GM18517 (cell line): ENCODE measurements around the gene EPHX1.
"Not testable (repeated sequence)": the region's sequence is repeated elsewhere in the genome, so short reads cannot be mapped to it uniquely, and the experiment has no call there.

Source experiments
- ATAC-seq: cut with Tn5 transposase; IDR thresholded peaks from one replicate; pipeline ENCODE4 v1.9.1; 2021; ENCODE audit warnings: mild to moderate bottlenecking, moderate library complexity; ENCODE audit not compliant: unreplicated experiment

The EPHX1 gene

DNA sequence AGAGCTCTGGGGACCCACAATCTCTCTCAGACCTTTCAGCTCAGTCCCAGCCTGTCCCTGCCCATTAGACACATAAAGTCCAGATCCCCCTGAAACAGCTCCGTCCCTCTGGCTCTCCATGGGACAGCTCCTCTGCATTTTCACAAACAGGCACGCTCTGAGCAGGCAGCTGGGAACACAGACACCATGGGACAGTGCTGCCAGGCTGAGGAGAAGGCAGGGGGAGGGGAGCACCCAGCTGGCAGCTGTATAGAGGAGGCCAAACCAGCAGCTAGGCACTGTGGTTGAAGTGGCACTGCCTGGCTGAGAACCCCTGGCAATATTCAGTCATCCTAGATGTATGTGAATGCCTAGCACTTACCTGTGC is 70.3 kb downstream of the EPHX1 start:
- ATAC-seq: no peak

DNA sequence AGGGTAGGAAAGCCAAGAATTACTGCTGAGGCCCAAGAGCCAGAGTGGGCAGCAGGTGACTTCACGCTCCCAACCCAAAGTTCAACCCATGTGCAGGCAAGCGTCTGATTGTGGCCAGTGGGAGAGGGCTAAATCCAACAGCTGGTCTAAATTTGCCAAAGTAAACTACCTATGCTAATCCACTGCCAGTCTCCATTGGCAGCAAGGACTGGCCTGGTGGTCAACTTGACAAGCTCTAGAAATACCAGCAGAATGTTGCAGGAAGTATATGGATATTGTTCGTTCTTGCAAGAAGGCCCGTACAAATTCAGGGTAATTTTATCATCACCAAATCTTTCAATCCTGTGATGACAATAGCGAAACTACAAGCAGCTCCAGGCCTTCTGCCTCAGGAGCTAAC is 70.7 kb downstream of the EPHX1 start:
- ATAC-seq: no peak

DNA sequence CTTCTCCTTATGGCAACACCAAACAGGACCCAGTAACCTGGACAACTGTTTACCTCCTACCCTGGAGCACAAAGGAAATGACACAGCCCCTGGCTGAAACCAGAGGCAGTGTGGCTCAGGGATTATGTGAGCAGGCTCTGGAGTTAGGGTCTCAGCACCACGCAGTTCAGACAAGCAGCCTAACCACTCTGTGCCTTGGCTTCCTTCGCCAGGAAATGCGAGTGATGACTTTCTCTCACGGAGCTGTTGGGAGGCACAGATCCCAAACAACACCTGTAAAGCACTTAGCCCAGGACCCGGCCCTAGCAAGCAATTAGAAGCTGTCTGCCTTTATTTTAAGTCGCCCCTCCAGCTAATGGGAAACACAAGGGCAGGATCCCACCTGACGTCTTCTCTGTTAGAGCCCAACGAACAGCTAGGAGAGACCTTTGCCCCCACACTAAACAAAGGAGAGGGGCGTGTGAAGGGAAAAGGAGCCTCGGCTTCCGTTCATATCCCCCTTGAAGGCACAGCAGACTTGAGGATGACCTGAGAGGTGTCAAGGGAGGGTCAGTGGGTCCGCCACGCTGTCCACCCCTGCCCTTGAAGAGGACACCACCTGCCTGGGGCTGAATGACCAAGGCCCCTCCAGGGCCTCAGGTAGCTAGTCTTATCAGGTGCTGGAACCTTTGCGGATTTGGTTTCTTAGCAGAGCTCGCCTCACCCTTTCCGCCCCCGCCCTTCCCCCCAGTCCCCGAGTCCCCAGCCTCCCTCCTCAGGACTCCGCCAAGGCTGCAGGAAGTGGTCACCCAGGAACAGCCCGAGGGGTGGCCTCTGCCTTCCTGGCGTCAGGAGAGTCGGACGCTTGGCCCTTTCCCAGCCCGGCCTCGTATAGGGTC is 71.4 kb downstream of the EPHX1 start:
- ATAC-seq: no peak

DNA sequence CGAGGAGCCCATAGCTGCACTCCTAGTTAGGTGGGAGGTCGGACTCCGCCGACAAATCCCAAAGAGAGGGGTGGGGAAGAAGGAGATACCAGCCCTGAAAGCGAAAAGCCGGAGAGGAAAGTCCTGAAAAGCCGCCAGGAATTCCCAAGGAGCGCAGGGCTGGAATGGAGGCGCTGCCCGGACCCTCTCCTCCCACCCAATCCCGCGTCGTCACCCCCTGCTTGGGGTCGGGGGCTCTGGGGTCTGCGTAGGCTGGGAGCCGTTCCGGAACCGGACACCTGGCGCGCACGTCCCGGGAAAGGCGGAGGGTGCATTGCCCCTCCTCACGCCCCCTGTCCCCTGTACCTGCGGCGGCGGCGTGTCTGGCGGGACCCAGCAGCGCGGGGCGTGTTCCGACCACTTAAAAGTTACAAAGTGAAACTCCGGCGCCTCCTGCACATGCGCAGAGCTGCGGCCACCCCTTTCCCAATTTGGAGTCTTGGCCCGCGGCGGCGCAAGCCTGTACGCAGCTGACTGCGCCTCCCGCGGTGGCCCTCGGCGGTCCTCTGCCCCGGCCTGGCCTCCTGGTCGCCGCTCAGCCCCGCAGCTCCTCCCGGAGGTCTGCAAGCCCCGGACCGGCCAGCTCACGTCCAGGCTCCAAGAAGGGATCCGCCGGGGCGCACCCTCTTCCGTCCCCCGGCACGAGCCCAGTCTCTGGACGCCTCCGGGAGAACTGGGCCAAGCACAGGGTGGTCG is 72.2 kb downstream of the EPHX1 start, which contains the start of gene TMEM63A:
Gene TMEM63A, minus strand, starts transcription at position 422 of the 735 bp plus-strand sequence. CDS start 4,800 bp downstream, outside the sequence.
- peak; percentile 77 for ATAC-seq

DNA sequence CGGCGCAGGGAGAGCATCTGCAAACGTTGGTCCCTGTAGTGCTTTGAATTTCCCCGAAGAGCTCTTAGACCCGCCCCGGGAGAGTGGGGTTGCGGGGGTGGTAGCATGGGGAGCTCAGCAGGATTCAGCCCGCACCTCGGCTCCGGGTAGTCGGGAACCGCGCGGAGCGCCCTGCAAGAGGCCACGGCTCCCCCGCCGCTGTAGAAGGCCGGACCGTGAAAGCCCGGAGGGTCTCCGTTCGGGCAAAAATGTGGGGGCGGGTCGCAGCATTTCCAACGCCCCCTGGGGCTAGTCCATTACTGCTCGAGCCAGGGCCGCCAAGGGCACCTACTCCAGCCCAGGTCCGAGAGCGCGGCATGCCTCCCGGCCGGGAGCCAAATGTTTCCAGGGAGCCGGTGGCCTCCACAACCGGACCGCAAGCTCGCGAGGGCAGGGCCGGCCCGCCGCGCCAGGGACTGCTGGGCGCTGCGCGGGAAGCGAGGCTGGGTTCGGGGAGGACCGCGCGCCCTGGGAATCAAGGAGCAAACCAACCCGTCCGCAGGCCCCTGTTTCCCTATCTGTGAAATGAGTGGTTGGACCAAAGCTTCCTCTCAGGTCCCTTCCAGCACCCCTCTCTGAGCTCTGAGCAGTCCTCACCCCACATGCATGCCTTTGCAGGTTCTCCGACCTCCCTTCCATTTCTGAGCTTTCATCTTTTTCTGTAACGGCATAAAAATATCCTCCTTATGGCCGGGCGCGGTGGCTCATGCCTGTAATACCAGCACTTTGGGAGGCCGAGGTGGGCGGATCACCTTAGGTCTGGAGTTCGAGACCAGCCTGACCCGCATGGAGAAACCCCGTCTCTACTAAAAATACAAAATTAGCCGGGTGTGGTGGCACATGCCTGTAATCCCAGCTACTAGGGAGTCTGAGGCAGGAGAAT is 73.0 kb downstream of the EPHX1 start:
- peak; percentile 41 for ATAC-seq

DNA sequence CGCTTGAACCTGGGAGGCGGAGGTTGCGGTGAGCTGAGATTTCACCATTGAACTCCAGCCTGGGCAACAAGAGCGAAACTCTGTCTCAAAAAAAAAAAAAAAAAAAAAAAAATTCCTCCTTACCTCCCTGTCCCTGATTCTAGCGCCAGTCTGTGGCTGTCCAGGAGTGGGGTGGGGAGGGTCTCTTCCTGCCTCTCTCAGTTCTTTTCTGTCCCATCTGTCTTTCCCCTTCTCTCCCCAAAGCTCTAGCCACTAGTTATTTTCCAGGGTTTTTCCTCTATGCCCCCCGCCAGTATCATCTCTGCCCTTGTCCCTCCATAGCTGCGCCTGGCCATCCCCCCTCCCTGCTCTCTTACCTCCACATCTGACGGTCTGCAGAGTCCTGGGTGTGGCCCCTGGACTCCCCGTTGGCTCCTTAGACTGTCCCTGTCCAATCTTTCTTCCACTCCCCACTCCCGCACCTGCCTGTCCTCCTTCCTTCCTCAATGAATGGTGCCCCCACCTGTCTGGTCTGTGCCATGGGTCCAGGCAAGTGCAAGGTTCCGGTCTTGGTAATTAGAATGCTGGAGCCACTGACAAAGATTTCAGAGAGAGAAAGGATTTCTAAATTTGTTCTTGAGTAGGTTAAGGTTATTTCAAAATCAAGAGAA is 73.8 kb downstream of the EPHX1 start:
- no peak for ATAC-seq

DNA sequence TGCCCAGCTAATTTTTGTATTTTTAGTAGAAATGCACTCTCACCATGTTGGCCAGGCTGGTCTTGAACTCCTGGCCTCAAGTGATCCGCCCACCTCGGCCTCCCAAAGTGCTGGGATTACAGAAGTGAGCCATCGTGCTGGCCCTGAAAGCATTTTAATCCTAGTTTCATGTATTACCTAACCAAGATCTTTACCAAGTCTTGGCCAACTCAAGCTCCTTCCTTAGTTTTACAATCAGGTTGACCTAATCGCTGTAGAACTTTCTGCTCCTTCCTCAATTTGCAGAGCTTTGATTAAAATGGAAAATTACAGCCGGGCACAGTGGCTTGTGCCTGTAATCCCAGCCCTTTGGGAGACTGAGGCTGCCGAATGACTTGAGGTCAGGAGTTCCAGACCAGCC is 75.4 kb downstream of the EPHX1 start:
- no peak for ATAC-seq

DNA sequence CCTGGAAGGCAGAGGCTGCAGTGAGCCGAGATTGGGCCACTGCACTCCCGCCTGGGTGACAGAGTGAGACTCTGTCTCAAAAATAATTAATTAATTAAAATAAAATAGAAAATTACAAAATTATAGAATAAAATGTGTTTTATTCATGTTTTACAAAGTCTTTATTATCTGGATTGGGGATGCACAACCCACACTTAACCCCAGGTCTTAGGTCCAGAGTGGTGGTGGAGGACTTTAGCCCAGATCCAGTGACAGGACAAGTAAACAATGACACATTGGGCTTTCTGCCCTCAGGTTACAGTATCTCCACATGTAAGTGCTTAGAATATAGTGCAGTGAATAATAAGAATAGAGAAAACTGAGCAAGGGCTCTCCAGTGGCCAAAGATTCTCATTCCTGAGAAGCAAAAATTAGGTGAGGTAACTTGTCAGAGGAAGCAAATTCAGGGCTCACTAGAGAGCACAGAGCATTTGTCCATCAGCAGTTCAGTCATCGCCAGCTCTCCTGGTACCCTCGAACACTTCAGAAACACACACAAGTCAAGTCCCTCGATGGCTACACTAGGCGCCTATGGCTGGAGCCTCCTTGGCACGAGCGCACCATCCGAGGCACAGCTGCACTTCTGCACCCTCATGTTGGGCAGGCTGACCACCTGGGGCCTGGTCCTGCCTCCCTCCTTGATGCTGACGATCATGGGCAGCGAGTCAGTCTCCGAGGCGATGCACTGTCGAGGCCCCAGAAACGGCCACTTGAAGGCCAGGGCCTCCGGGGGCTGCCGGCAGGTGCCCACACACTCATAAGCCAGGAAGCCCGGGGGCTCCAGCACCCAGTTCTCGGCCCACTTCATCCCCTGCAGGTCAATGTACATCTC is 76.5 kb downstream of the EPHX1 start:
- no peak for ATAC-seq

DNA sequence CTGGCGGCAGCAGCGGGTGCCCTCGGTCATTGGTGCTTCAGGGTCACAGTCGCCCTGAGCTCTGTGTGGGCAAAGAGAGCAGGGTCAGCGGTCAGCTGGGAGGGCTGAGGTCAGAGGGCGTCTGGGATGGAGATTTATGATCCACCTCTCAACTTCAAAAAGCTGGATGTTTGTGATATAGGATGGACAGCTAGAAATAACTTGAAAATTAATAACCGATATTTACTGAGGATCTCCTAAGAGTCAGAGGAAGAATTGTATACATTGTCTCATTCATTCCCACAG is 77.0 kb downstream of the EPHX1 start:
- no peak for ATAC-seq

DNA sequence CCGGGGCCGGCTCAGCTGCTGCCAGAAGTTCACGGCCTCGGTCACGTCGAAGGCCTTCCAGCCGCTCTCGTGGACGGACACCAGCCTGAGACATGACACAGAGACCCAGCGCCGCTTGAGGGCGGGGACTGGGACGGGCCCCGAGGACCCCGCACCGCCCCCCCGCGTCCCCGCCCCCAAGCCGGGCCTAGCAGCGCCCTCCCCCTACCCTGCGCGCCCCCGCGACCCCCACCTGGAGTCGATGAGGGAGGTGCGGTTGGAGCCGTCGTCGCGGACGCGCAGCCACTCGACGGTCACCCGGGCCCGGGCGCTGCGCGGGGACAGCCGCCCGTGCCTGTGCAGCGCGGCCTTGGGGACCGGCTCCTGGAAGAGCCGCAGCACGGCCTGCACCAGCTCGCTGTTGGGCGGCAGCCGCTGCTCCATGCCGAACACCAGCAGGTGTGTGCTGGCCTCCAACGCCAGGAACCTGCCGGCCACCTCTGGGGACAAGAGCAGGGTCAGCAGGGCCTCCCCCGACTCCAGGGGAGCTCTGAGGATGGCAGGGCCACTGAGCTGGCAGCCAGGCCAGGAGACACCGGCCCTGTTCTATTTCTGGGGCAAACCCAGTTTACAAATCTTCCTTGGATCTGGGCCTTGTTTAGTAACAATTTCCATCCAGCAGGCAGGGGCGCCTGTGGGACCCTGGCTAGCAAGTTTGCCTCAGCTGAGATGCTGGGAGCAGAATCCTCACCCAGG is 77.8 kb downstream of the EPHX1 start:
- ATAC-seq: not testable (repeated sequence)

DNA sequence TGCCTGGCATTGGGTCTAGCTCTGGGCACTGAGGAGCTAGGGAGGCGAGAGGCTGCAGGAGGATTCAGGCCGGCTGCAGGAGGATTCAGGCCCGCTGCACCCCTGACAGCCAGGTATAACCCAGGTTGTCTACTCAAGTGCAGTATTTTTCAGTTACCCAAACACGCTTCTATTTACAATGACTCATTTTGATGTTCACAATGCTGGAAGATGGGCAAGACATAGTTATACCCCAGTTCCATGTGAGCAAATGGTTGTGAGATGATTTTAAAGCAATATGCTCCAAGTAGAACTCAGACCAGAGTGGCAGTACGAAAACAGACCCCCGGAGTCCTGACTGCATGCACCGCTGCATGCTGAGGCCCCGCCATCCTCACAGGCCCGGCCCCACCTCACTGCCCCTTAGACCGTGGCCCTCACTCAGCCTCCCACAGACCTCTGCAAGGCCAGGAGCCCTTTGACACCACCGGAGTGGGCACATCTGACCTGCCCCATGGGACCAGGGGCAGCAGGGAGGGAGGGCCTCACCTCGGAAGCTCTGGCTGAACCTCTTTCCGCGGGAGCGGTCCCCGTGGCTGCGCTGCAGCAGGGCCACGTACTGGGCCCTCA is 78.5 kb downstream of the EPHX1 start:
- ATAC-seq: no peak

DNA sequence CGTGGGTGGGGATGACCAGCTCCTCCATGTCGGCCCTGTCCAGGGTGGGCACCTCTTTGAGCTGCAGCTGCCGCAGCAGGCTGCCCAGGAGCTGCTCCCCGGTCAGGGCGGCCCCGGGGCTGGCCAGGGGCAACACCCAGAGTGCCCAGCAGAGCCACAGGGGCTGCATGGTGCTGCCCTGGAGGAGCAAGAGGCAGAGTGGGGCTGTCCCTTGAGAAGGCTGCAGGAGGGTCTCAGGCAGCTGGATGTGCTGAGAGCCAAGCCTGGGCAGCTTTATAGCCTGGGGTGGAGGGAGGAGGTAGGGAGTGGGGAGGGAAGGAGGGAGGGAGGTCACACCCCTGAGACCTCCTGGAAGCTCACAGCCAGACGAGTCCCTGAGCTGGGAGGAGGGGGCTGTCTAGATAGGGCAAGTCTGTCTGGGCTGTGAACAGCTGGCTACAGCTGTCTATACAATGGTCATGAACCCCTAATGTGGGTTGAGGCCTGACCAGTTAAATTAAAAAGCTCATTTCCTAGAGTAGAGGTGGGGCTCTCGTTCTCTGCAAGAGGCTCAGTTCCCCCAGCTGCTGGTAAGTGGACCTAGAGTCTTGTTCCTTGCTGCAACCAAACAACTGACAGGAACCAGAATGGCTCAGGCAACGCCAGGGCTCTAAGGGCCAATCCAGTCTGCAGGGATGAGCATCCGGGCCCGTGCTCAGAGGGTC is 79.1 kb downstream of the EPHX1 start, which contains the start of gene LEFTY1:
Gene LEFTY1, minus strand, starts transcription at position 249 of the 704 bp plus-strand sequence. Its CDS starts 80 bp downstream, at position 169.
- ATAC-seq: no peak

DNA sequence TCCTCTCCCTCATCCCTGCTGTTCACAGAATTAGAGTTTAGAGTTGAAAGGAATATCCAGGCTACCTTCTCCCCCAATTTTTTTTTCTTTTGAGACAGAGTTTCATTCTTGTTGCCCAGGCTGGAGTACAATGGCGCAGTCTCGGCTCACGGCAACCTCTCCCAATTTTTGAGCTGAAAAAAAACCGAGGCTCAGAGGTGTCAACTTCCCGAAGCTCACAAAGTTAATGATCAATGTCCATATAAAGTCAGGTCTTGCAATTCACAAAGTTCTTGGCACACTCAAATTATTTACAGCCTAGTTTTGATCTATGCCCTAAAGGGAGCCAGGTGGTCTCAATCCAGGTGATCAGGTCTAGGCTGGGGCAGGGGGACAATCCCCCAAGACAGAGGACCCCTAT is 79.8 kb downstream of the EPHX1 start:
- ATAC-seq: no peak

DNA sequence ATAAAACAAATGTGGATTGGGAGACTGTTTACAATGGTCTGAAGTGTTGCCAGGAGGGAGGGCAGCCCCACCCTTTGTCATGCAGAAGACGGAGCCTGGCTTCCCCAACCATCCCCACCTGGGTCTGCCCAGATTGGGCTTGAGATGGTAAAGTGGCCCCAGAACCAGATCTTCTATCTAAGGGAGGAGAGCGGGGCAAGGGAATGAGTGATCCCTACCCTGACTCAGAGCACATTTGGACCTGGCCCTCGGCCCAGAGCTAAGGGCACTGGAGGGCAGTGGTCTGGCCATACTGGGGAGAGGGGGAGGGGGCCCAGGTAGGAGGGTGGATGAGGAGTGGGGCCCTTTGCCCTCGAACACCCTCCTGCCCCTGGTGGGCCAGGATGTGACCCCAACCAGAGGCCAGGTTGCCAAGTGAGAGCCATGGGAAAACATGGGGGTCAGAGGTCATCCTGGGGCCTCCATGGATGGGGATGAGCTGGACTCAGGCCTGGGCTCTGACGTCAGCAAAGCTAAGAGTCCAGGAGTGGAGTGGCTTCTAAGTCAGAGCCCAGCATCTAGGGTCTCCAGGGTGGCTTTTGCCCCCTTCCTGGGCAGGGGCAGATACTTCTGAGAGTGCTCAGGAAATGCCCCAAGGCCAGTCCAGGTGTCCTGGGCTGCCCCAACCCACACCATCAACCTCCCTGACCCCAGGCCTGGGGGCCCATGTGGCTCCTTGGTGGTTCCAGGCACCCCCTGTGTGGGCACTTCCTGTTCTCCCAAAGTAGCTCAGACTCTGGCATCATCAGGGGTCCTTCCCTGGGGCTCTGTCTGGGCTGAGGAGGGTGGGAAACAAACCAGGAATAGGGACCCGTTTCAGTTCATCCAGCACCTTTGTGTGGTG is 80.7 kb downstream of the EPHX1 start:
- ATAC-seq: no peak

DNA sequence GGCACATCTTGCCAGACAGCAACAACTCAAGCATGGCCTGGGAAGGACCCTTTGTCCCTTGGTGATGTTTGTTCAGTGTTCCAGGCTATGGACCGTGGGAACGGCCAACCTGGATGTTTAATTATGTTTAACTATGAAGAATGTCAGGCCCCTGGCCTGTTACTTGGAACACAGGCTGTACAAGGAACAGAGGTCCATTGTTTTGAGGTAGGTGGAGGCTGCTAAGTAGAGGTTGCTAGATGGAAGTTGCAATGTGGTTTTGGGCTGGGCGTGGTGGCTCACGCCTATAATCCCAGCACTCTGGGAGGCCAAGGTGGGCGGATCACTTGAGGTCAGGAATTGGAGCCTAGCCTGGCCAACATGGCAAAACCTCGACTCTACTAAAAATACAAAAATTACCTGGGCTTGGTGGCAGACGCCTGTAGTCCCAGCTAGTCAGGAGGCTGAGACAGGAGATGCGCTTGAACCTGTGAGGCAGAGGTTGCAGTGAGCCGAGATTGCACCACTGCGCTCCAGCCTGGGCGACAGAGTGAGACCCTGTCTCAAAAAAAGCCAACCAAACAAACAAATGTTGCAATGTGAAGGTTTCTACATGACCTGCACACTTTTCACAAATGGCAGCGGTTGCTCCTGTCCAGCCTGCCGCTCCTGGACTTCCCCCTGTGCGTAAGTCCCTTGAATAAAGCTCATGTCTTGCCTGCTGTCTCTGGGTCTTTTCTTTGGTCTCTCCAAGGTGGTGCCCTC is 81.5 kb downstream of the EPHX1 start:
- no peak for ATAC-seq

DNA sequence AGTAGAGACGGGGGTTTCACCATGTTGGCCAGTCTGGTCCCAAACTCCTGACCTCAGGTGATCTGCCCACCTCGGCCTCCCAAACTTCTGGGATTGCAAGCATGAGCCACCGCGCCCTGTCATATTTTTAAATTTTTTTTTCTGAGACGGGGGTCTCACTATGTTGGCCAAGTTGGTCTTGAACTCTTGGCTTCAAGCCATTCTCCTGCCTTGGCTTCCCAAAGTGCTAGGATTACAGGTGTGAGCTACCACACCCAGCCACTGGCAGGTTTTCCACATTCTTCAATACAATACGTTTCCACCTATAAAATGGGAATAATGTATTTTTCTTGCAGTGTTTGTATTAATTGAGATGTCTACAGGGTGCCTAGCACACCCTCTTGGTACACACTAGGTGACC is 82.4 kb downstream of the EPHX1 start:
- no peak for ATAC-seq
